Activated CD4-positive, alpha-beta T cell treated with anti-CD3 and anti-CD28 coated beads, Interleukin-2, amount 10 ng/mL, durations not matched to agents 7 days and 5 days (primary cell): ENCODE measurements around the gene BCKDHA. TPM values are rescaled to one million over a fixed set of nuclear protein-coding genes. Genes with fewer than 3 reads are reported as not detected.
"Not testable (repeated sequence)": the region's sequence is repeated elsewhere in the genome, so short reads cannot be mapped to it uniquely, and the experiment has no call there.

Source experiments
- CTCF ChIA-PET: fragments of 350-600 bp; sonication (Branson Sonifier 250); formaldehyde crosslinking; loops from one replicate; lab custom pipeline; 2021; ENCODE audit warnings: antibody characterized with exemption; lab: Charles Lee
- POLR2A ChIA-PET: fragments of 350-600 bp; sonication (Branson Sonifier 250); formaldehyde crosslinking; loops from one replicate; lab custom pipeline; 2021; ENCODE audit warnings: antibody characterized with exemption; lab: Charles Lee
- DNase-seq: peaks from one replicate; pipeline ENCODE4 v3.0.0-alpha.2; 2020
- H3K27ac Mint-ChIP-seq: one replicate; pipeline ENCODE4 v1.8.0; 2021; ENCODE audit warnings: mild to moderate bottlenecking, moderate library complexity, mixed read lengths
- H3K27me3 Mint-ChIP-seq: one replicate; pipeline ENCODE4 v1.8.0; 2021; ENCODE audit warnings: mixed read lengths
- H3K36me3 Mint-ChIP-seq: one replicate; pipeline ENCODE4 v1.8.0; 2021; ENCODE audit warnings: low read depth, mixed read lengths
- H3K4me1 Mint-ChIP-seq: one replicate; pipeline ENCODE4 v1.8.0; 2021; ENCODE audit warnings: mixed read lengths
- H3K4me3 Mint-ChIP-seq: one replicate; pipeline ENCODE4 v1.8.0; 2021; ENCODE audit warnings: mild to moderate bottlenecking, moderate library complexity, mixed read lengths
- H3K9me3 Mint-ChIP-seq: one replicate; pipeline ENCODE4 v1.8.0; 2021; ENCODE audit warnings: mixed read lengths
- total RNA-seq, 2 experiments: library from RNA; stranded (reverse); gene quantifications; one replicate each; pipeline ENCODE4 v1.2.3, GENCODE V29; 2021

BCKDHA gene
- total RNA-seq, 2 experiments from 2014 or later: 12.7 TPM

- H3K27ac Mint-ChIP-seq: peak overlapping the region; percentile 97
- H3K9me3 Mint-ChIP-seq: no peaks in the 10 kb centered on the region
- H3K4me3 Mint-ChIP-seq: peak overlapping the region; percentile 60
- ChIA-PET CTCF (interaction anchor here (0.6 to 3.1 kb wide), 4 partner anchors 8 to 213 kb away, joined by 3 to 30 read pairs (median 4); partner anchors contain the start of gene B9D2), POLR2A (no interaction called here)
- DNase-seq: peak; percentile 59
- H3K27me3 Mint-ChIP-seq: no peaks in the 10 kb centered on the region
- H3K4me1 Mint-ChIP-seq: peaks cover 56% of the 10 kb centered on the region
- peaks cover 25% of the 10 kb centered on the region for H3K36me3 Mint-ChIP-seq
Measured at GRCh38 chr19:41356984-41357739, 40.5 kb upstream of the BCKDHA start.

DNA sequence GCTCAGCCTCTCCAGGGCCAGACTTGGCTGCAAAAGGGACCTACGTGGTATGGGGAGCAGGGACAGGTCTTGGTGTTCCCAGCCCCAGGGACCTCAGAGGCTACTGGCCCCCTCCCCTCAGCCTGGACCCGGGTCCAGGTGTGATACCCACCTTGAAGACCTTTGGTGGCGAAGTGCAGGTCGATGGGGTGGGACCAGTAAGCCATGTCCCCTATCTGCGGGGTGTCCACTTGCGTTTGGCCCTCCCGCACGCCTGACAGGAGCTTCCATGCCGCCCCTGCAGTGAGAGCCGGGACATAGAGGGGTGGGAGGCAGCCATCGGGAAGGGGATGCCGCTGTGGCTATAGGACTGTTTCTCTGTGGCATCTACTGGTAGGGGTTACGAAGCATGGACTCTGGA is 39.9 kb upstream of the BCKDHA start:
- ChIA-PET CTCF (no interaction called here), POLR2A (interaction anchor here (0.6 kb wide), 1 partner anchor 58 kb away, joined by 3 read pairs; no protein-coding TSS in a partner anchor)
- H3K9me3 Mint-ChIP-seq: no peaks in the 10 kb centered on the region
- peak overlapping the region; percentile 97 for H3K27ac Mint-ChIP-seq
- peaks cover 28% of the 10 kb centered on the region for H3K36me3 Mint-ChIP-seq
- peak overlapping the region; percentile 60 for H3K4me3 Mint-ChIP-seq
- no peak for DNase-seq
- peaks cover 61% of the 10 kb centered on the region for H3K4me1 Mint-ChIP-seq
- H3K27me3 Mint-ChIP-seq: no peaks in the 10 kb centered on the region

- H3K27me3 Mint-ChIP-seq: no peaks in the 10 kb centered on the region
- DNase-seq: no peak
- no peak overlapping the region for H3K4me3 Mint-ChIP-seq
- peaks cover 28% of the 10 kb centered on the region for H3K36me3 Mint-ChIP-seq
- H3K9me3 Mint-ChIP-seq: no peaks in the 10 kb centered on the region
- peaks cover 69% of the 10 kb centered on the region for H3K4me1 Mint-ChIP-seq
- H3K27ac Mint-ChIP-seq: peak overlapping the region; percentile 71
- POLR2A ChIA-PET: no interaction called here
- CTCF ChIA-PET: interaction anchor here (1.9 kb wide), 1 partner anchor 8 kb away, joined by 8 read pairs; no protein-coding TSS in a partner anchor
Measured at GRCh38 chr19:41359741-41360140, 37.9 kb upstream of the BCKDHA start.

- CTCF ChIA-PET: interaction anchor here (0.6 kb wide), 2 partner anchors 118 to 449 kb away, joined by 3 read pairs; no protein-coding TSS in a partner anchor
- no peak for DNase-seq
Measured at GRCh38 chr19:41362143-41362847, 35.3 kb upstream of the BCKDHA start.

GRCh38 chr19:41363371-41363752 is 34.3 kb upstream of the BCKDHA start:
- H3K4me3 Mint-ChIP-seq: peak overlapping the region; percentile 95
- no peaks in the 10 kb centered on the region for H3K9me3 Mint-ChIP-seq
- peaks cover 14% of the 10 kb centered on the region for H3K36me3 Mint-ChIP-seq
- peak overlapping the region; percentile 99 for H3K27ac Mint-ChIP-seq
- POLR2A ChIA-PET: interaction anchor here (0.7 to 1.4 kb wide), 2 partner anchors 8 to 10 kb away, joined by 3 to 5 read pairs; no protein-coding TSS in a partner anchor
- no peaks in the 10 kb centered on the region for H3K27me3 Mint-ChIP-seq
- no peak for DNase-seq
- H3K4me1 Mint-ChIP-seq: peaks cover 46% of the 10 kb centered on the region
- CTCF ChIA-PET: interaction anchor here (1.1 to 4.1 kb wide), 5 partner anchors 8 to 134 kb away, joined by 3 to 31 read pairs (median 4); partner anchors contain the start of gene TGFB1

More at GRCh38 chr19:41362143-41362847, 35.3 kb upstream of the BCKDHA start:
- Mint-ChIP-seq H3K27ac (peak overlapping the region; percentile 99), H3K4me1 (peaks cover 54% of the 10 kb centered on the region), H3K4me3 (peak overlapping the region; percentile 95), H3K36me3 (peaks cover 15% of the 10 kb centered on the region), H3K9me3 (no peaks in the 10 kb centered on the region), H3K27me3 (no peaks in the 10 kb centered on the region)
- POLR2A ChIA-PET: no interaction called here

GRCh38 chr19:41363753-41364523 is 33.7 kb upstream of the BCKDHA start, which contains the start of gene B9D2:
Gene B9D2 (minus strand): TSS chr19:41364149. CDS start chr19:41363519, 630 bp downstream.
- Mint-ChIP-seq H3K36me3 (peaks cover 14% of the 10 kb centered on the region), H3K4me1 (peaks cover 41% of the 10 kb centered on the region), H3K27ac (peak within 1 kb of the TSS; percentile 99), H3K27me3 (no peaks in the 10 kb centered on the region), H3K9me3 (no peaks in the 10 kb centered on the region), H3K4me3 (peak within 1 kb of the TSS; percentile 95)
- POLR2A ChIA-PET: interaction anchor here (0.7 to 1.4 kb wide), 3 partner anchors 8 to 34 kb away, joined by 3 to 5 read pairs (median 4); no protein-coding TSS in a partner anchor
- CTCF ChIA-PET: interaction anchor here (0.7 to 4.1 kb wide), 9 partner anchors 8 to 135 kb away, joined by 3 to 31 read pairs (median 4); partner anchors contain the start of gene TGFB1
- peak; percentile 99 for DNase-seq

GRCh38 chr19:41364524-41365391 is 32.9 kb upstream of the BCKDHA start:
- H3K4me1 Mint-ChIP-seq: peaks cover 36% of the 10 kb centered on the region
- peak overlapping the region; percentile 99 for H3K27ac Mint-ChIP-seq
- peaks cover 12% of the 10 kb centered on the region for H3K36me3 Mint-ChIP-seq
- ChIA-PET CTCF (interaction anchor here (0.6 to 4.1 kb wide), 12 partner anchors 9 to 136 kb away, joined by 3 to 31 read pairs (median 4); partner anchors contain the start of genes HNRNPUL1 and TGFB1), POLR2A (interaction anchor here (0.7 to 1.4 kb wide), 3 partner anchors 9 to 38 kb away, joined by 3 to 5 read pairs (median 4); no protein-coding TSS in a partner anchor)
- DNase-seq: no peak
- H3K4me3 Mint-ChIP-seq: peak overlapping the region; percentile 95
- H3K9me3 Mint-ChIP-seq: no peaks in the 10 kb centered on the region
- no peaks in the 10 kb centered on the region for H3K27me3 Mint-ChIP-seq

GRCh38 chr19:41366089-41366488 is 31.5 kb upstream of the BCKDHA start:
- no peak for DNase-seq
- H3K4me1 Mint-ChIP-seq: peaks cover 32% of the 10 kb centered on the region
- CTCF ChIA-PET: interaction anchor here (0.5 to 4.1 kb wide), 8 partner anchors 10 to 102 kb away, joined by 3 to 31 read pairs (median 3); partner anchors contain the start of genes HNRNPUL1 and TGFB1
- no peaks in the 10 kb centered on the region for H3K9me3 Mint-ChIP-seq
- POLR2A ChIA-PET: no interaction called here
- H3K36me3 Mint-ChIP-seq: peaks cover 7% of the 10 kb centered on the region
- H3K27ac Mint-ChIP-seq: peak overlapping the region; percentile 57
- H3K27me3 Mint-ChIP-seq: no peaks in the 10 kb centered on the region
- H3K4me3 Mint-ChIP-seq: no peak overlapping the region

GRCh38 chr19:41367848-41368301 is 29.7 kb upstream of the BCKDHA start:
- H3K9me3 Mint-ChIP-seq: no peaks in the 10 kb centered on the region
- no peak overlapping the region for H3K4me3 Mint-ChIP-seq
- DNase-seq: no peak
- H3K27ac Mint-ChIP-seq: no peak overlapping the region
- ChIA-PET POLR2A (interaction anchor here (0.6 kb wide), 1 partner anchor 32 kb away, joined by 5 read pairs; no protein-coding TSS in a partner anchor), CTCF (interaction anchor here (0.6 to 0.7 kb wide), 4 partner anchors 11 to 164 kb away, joined by 3 to 5 read pairs (median 4); no protein-coding TSS in a partner anchor)
- peaks cover 3% of the 10 kb centered on the region for H3K36me3 Mint-ChIP-seq
- no peaks in the 10 kb centered on the region for H3K27me3 Mint-ChIP-seq
- peaks cover 30% of the 10 kb centered on the region for H3K4me1 Mint-ChIP-seq

GRCh38 chr19:41369769-41370168 is 27.8 kb upstream of the BCKDHA start:
- ChIA-PET POLR2A (no interaction called here), CTCF (interaction anchor here (1.1 kb wide), 1 partner anchor 72 kb away, joined by 3 read pairs; no protein-coding TSS in a partner anchor)
- Mint-ChIP-seq H3K27ac (no peak overlapping the region), H3K4me3 (no peak overlapping the region), H3K9me3 (no peaks in the 10 kb centered on the region), H3K36me3 (no peaks in the 10 kb centered on the region), H3K4me1 (peaks cover 18% of the 10 kb centered on the region), H3K27me3 (no peaks in the 10 kb centered on the region)
- DNase-seq: no peak

GRCh38 chr19:41371119-41371518 is 26.5 kb upstream of the BCKDHA start:
- H3K4me1 Mint-ChIP-seq: peaks cover 16% of the 10 kb centered on the region
- H3K27ac Mint-ChIP-seq, H3K27me3 Mint-ChIP-seq, H3K9me3 Mint-ChIP-seq, H3K36me3 Mint-ChIP-seq, DNase-seq, H3K4me3 Mint-ChIP-seq, POLR2A ChIA-PET: not testable (repeated sequence)
- CTCF ChIA-PET: interaction anchor here (1.1 kb wide), 1 partner anchor 20 kb away, joined by 3 read pairs; no protein-coding TSS in a partner anchor
